Measurements from ENCODE around the gene SYTL2. TPM values are rescaled to one million over a fixed set of nuclear protein-coding genes. Genes with fewer than 3 reads are reported as not detected.

Gene SYTL2
- polyA plus RNA-seq, 1 donor from 2014 or later, result 2.3 TPM

- Histone ChIP-seq H3K79me2 (replicated peaks; ENCODE audit: insufficient read depth, low read length) (peaks cover 31% of the 10 kb centered on the region), H3K9ac (ENCODE audit: low read length) (peak overlapping the region; percentile 97), H3K9me3 (ENCODE audit: low read length) (no peaks in the 10 kb centered on the region), H2AFZ (ENCODE audit: low read depth, low read length) (peak overlapping the region; percentile 65), H3K27me3 (ENCODE audit: insufficient read depth, low read depth, low read length) (no peaks in the 10 kb centered on the region), H3K27ac (ENCODE audit: low read length) (no peak overlapping the region), H3K4me3 (ENCODE audit: low read length) (no peak overlapping the region), H4K20me1 (ENCODE audit: insufficient read depth) (peaks cover 13% of the 10 kb centered on the region), H3K4me2 (ENCODE audit: low read length) (no peak overlapping the region), H3K9me2 (ENCODE audit: insufficient read depth, low read length) (no peaks in the 10 kb centered on the region), H3F3A (ENCODE audit: insufficient read depth, low read length, poor library complexity, severe bottlenecking) (no peaks in the 10 kb centered on the region), H3K36me3 (ENCODE audit: insufficient read depth, low read length) (no peaks in the 10 kb centered on the region)
- TF ChIP-seq REST (IDR thresholded peaks at IDR 0.05; ENCODE audit: borderline replicate concordance) (no peak), MXI1 (conservative IDR thresholded peaks at IDR 0.05; ENCODE audit: poor library complexity, severe bottlenecking) (no peak), TAF1 (IDR thresholded peaks at IDR 0.05; ENCODE audit: low read depth) (no peak), CTCF (IDR thresholded peaks at IDR 0.05; ENCODE audit: poor library complexity, severe bottlenecking) (no peak), RAD21 (conservative IDR thresholded peaks at IDR 0.05) (no peak), SMC3 (conservative IDR thresholded peaks at IDR 0.05; ENCODE audit: poor library complexity) (no peak), EP300 (conservative IDR thresholded peaks at IDR 0.05; ENCODE audit: poor library complexity, severe bottlenecking) (no peak), EZH2 (IDR thresholded peaks at IDR 0.05; ENCODE audit: borderline replicate concordance, insufficient read depth, low read length, poor library complexity, severe bottlenecking) (no peak), POLR2AphosphoS5 (IDR thresholded peaks at IDR 0.05) (no peak)
Measured at GRCh38 chr11:85665733-85666132, 145.2 kb downstream of the SYTL2 start.

GRCh38 chr11:85664615-85665481, 146.1 kb downstream of the SYTL2 start, which contains the start of gene CREBZF:
Gene CREBZF, minus strand, starts transcription at chr11:85665129. Its CDS starts 254 bp downstream, at chr11:85664875.
- Histone ChIP-seq H3K4me2 (ENCODE audit: low read length) (peak within 1 kb of the TSS; percentile 56), H3K4me3 (ENCODE audit: low read length) (peak within 1 kb of the TSS; percentile 89), H3K9me3 (ENCODE audit: low read length) (no peaks in the 10 kb centered on the region), H3F3A (ENCODE audit: insufficient read depth, low read length, poor library complexity, severe bottlenecking) (no peaks in the 10 kb centered on the region), H3K27ac (ENCODE audit: low read length) (peak within 1 kb of the TSS; percentile 96), H3K9me2 (ENCODE audit: insufficient read depth, low read length) (no peaks in the 10 kb centered on the region), H4K20me1 (ENCODE audit: insufficient read depth) (peaks cover 13% of the 10 kb centered on the region), H3K9ac (ENCODE audit: low read length) (peak within 1 kb of the TSS; percentile 97), H3K79me2 (replicated peaks; ENCODE audit: insufficient read depth, low read length) (peaks cover 40% of the 10 kb centered on the region), H2AFZ (ENCODE audit: low read depth, low read length) (peak within 1 kb of the TSS; percentile 65), H3K36me3 (ENCODE audit: insufficient read depth, low read length) (peaks cover 7% of the 10 kb centered on the region), H3K27me3 (ENCODE audit: insufficient read depth, low read depth, low read length) (no peaks in the 10 kb centered on the region)
- TF ChIP-seq TAF1 (IDR thresholded peaks at IDR 0.05; ENCODE audit: low read depth) (peak; percentile 41), POLR2AphosphoS5 (IDR thresholded peaks at IDR 0.05) (peak; percentile 97), EP300 (conservative IDR thresholded peaks at IDR 0.05; ENCODE audit: poor library complexity, severe bottlenecking) (peak; percentile 32), EZH2 (IDR thresholded peaks at IDR 0.05; ENCODE audit: borderline replicate concordance, insufficient read depth, low read length, poor library complexity, severe bottlenecking) (no peak), SMC3 (conservative IDR thresholded peaks at IDR 0.05; ENCODE audit: poor library complexity) (no peak), CTCF (IDR thresholded peaks at IDR 0.05; ENCODE audit: poor library complexity, severe bottlenecking) (no peak), REST (IDR thresholded peaks at IDR 0.05; ENCODE audit: borderline replicate concordance) (peak; percentile 72), RAD21 (conservative IDR thresholded peaks at IDR 0.05) (no peak), MXI1 (conservative IDR thresholded peaks at IDR 0.05; ENCODE audit: poor library complexity, severe bottlenecking) (peak; percentile 65)

All from neural cell (in vitro differentiated cells).